Measurements from ENCODE around the gene SLC35B1.
A peak's percentile ranks its signal among the peaks of the same experiment; 100 is the strongest.
"Not testable (repeated sequence)": the region's sequence is repeated elsewhere in the genome, so short reads cannot be mapped to it uniquely, and the experiment has no call there.

SLC35B1 gene

GRCh38 chr17:49699966-49700575, 7.7 kb downstream of the SLC35B1 start:
- DNase-seq (ENCODE audit: low read depth, low spot score) = no peak

- DNase-seq (ENCODE audit: low read depth, low spot score) = no peak
Measured at GRCh38 chr17:49698005-49698404, 9.8 kb downstream of the SLC35B1 start.

- no peak for DNase-seq (ENCODE audit: low read depth, low spot score)
Measured at GRCh38 chr17:49696233-49696761, 11.5 kb downstream of the SLC35B1 start.

GRCh38 chr17:49695698-49696232, 12.0 kb downstream of the SLC35B1 start:
- DNase-seq (ENCODE audit: low read depth, low spot score) = no peak

GRCh38 chr17:49694847-49695697, 12.7 kb downstream of the SLC35B1 start:
- DNase-seq (ENCODE audit: low read depth, low spot score) = no peak

- DNase-seq (ENCODE audit: low read depth, low spot score) = no peak
Measured at GRCh38 chr17:49692751-49693150, 15.0 kb downstream of the SLC35B1 start.

- DNase-seq (ENCODE audit: low read depth, low spot score) = no peak
Measured at GRCh38 chr17:49691677-49692191, 16.0 kb downstream of the SLC35B1 start.

GRCh38 chr17:49691086-49691676, 16.6 kb downstream of the SLC35B1 start:
- no peak for DNase-seq (ENCODE audit: low read depth, low spot score)

GRCh38 chr17:49690256-49690655, 17.5 kb downstream of the SLC35B1 start:
- DNase-seq (ENCODE audit: low read depth, low spot score) = no peak

GRCh38 chr17:49688848-49689247, 18.9 kb downstream of the SLC35B1 start:
- DNase-seq (ENCODE audit: low read depth, low spot score) = no peak

GRCh38 chr17:49687878-49688491, 19.8 kb downstream of the SLC35B1 start:
- peak; percentile 12 for DNase-seq (ENCODE audit: low read depth, low spot score)

GRCh38 chr17:49681106-49681979, 26.4 kb downstream of the SLC35B1 start:
- DNase-seq (ENCODE audit: low read depth, low spot score) = no peak

- no peak for DNase-seq (ENCODE audit: low read depth, low spot score)
Measured at GRCh38 chr17:49680314-49680713, 27.4 kb downstream of the SLC35B1 start.

GRCh38 chr17:49677933-49678847, 29.6 kb downstream of the SLC35B1 start, which contains the start of gene SPOP:
TSS of gene SPOP (minus strand) at chr17:49678097. CDS start at chr17:49622810, 55,287 bp downstream.
- DNase-seq (ENCODE audit: low read depth, low spot score) = peak; percentile 98

GRCh38 chr17:49677134-49677932, 30.4 kb downstream of the SLC35B1 start:
- peak; percentile 90 for DNase-seq (ENCODE audit: low read depth, low spot score)

GRCh38 chr17:49676276-49676868, 31.4 kb downstream of the SLC35B1 start:
- no peak for DNase-seq (ENCODE audit: low read depth, low spot score)

- no peak for DNase-seq (ENCODE audit: low read depth, low spot score)
Measured at GRCh38 chr17:49674507-49674906, 33.3 kb downstream of the SLC35B1 start.

GRCh38 chr17:49673679-49674078, 34.1 kb downstream of the SLC35B1 start:
- not testable (repeated sequence) for DNase-seq (ENCODE audit: low read depth, low spot score)

Measured in smooth muscle cell of the brain vasculature (primary cell).